Endodermal cell (in vitro differentiated cells): ENCODE results near the gene ARR3. TPM values are rescaled to one million over a fixed set of nuclear protein-coding genes. Genes with fewer than 3 reads are reported as not detected.
"Not testable (repeated sequence)": the region's sequence is repeated elsewhere in the genome, so short reads cannot be mapped to it uniquely, and the experiment has no call there.

ENCODE experiments used
- DNase-seq: peaks from one replicate; pipeline ENCODE4 v3.0.0-alpha.2; 2017
- H3K27ac ChIP-seq: 2 replicates; pipeline ENCODE4 v1.5.1; 2013; ENCODE audit warnings: mild to moderate bottlenecking, low read depth, low read length, moderate library complexity
- H3K27me3 ChIP-seq: 2 replicates; pipeline ENCODE4 v1.6.1; 2013; ENCODE audit warnings: mild to moderate bottlenecking, low read length, moderate library complexity; ENCODE audit not compliant: insufficient read depth, control insufficient read depth, poor library complexity, severe bottlenecking
- H3K36me3 ChIP-seq: 2 replicates; pipeline ENCODE4 v1.7.0; 2013; ENCODE audit warnings: mild to moderate bottlenecking, low read length, moderate library complexity; ENCODE audit not compliant: control insufficient read depth, insufficient read depth
- H3K4me1 ChIP-seq: one replicate; pipeline ENCODE4 v1.7.0; 2013; ENCODE audit warnings: low read length; ENCODE audit not compliant: control insufficient read depth, insufficient read depth
- H3K4me3 ChIP-seq: 2 replicates; pipeline ENCODE4 v1.5.1; 2013; ENCODE audit warnings: mild to moderate bottlenecking, low read length, moderate library complexity
- H3K9ac ChIP-seq: 2 replicates; pipeline ENCODE4 v1.6.1; 2013; ENCODE audit warnings: mild to moderate bottlenecking, low read length, moderate library complexity; ENCODE audit not compliant: poor library complexity, severe bottlenecking; ENCODE audit errors: extremely low read depth
- H3K9me3 ChIP-seq: 2 replicates; pipeline ENCODE4 v1.6.1; 2013; ENCODE audit warnings: mild to moderate bottlenecking, low read length, moderate library complexity; ENCODE audit not compliant: control insufficient read depth
- H3K27ac Mint-ChIP-seq: 2 replicates; pipeline ENCODE4 v1.8.0; 2020; ENCODE audit warnings: mixed read lengths
- H3K27me3 Mint-ChIP-seq: 2 replicates; pipeline ENCODE4 v1.8.0; 2021; ENCODE audit warnings: mild to moderate bottlenecking, mixed read lengths; ENCODE audit not compliant: insufficient read depth
- H3K36me3 Mint-ChIP-seq: 2 replicates; pipeline ENCODE4 v1.8.0; 2020; ENCODE audit warnings: low read depth, mixed read lengths
- H3K4me1 Mint-ChIP-seq: 2 replicates; pipeline ENCODE4 v1.8.0; 2020; ENCODE audit warnings: mixed read lengths
- H3K4me3 Mint-ChIP-seq: 2 replicates; pipeline ENCODE4 v1.8.0; 2020; ENCODE audit warnings: mild to moderate bottlenecking, moderate library complexity, mixed read lengths
- H3K9me3 Mint-ChIP-seq: 2 replicates; pipeline ENCODE4 v1.8.0; 2020; ENCODE audit warnings: mild to moderate bottlenecking, mixed read lengths
- CTCF ChIP-seq: fragments of 200-600 bp; sonication (generic); conservative IDR thresholded peaks from 2 replicates; pipeline ENCODE4 v1.5.0; 2021; ENCODE audit warnings: antibody characterized with exemption, mild to moderate bottlenecking
- WGBS, 2 experiments: methylation state at CpG; one replicate each; pipeline versions ENCODE4 v1.1.5 to v1.1.7; 2013; ENCODE audit warnings: missing lambda C conversion rate in 2 of 2, mixed read lengths in 1 of 2; ENCODE audit not compliant: insufficient coverage in 1 of 2, insufficient read length in 1 of 2; 5-methylcytosine and 5-hydroxymethylcytosine counted together
- total RNA-seq, 2 donors: library from RNA; stranded (reverse); fragmentation: NEBNext Ultra II Directional in 1 of 2; extraction: Animal tissue kit (Norgen Biotek cat#: 25700) in 1 of 2; gene quantifications; 2 replicates in 1 of 2; 3 replicates in 1 of 2; pipeline ENCODE4 v1.2.1, GENCODE V29; 2021

Gene ARR3
- total RNA-seq, 2 donors from 2014 or later, result not detected

- no peak overlapping the region for H3K4me3 ChIP-seq
- no peak overlapping the region for H3K9ac ChIP-seq
- H3K36me3 Mint-ChIP-seq, result peaks cover 26% of the 10 kb centered on the region
- no peak overlapping the region for H3K27ac ChIP-seq
- H3K4me3 Mint-ChIP-seq, result no peak overlapping the region
- WGBS, 2 experiments, result 100% methylated on average over 3 of the region's 3 CpGs; no CpG with 5 or more reads in 1 of the 2 experiments
- no peaks in the 10 kb centered on the region for H3K4me1 Mint-ChIP-seq
- no peak overlapping the region for H3K27ac Mint-ChIP-seq
- no peaks in the 10 kb centered on the region for H3K27me3 Mint-ChIP-seq
- H3K27me3 ChIP-seq, result no peaks in the 10 kb centered on the region
- H3K4me1 ChIP-seq, result no peaks in the 10 kb centered on the region
- H3K9me3 Mint-ChIP-seq, result peaks cover 43% of the 10 kb centered on the region
- TF ChIP-seq CTCF, result no peak
- peaks cover 42% of the 10 kb centered on the region for H3K36me3 ChIP-seq
- DNase-seq, result no peak
- no peaks in the 10 kb centered on the region for H3K9me3 ChIP-seq
Observed at GRCh38 chrX:70301716-70302115, 33.6 kb downstream of the ARR3 start.

DNA sequence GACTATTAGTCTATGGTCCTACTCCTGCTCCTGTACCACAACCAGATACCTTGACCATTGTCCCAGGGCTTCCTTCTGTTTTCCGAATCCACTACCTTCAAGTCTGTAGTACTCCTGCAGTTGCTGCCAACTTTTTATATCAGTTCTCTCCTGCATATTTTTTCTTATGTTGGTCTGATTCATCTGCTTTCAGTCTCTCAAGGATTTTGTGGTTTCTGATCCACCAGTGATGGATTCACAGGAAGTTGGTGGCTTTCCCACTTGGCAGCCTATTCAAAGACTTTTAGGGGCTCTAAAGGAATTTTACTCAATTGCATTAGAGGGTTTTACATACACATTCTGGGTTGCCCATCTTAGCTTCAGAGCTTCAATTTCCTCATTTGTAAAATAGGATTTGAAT is 45.4 kb downstream of the ARR3 start:
- Histone ChIP-seq H3K36me3 (peaks cover 16% of the 10 kb centered on the region), H3K27ac (no peak overlapping the region), H3K27me3 (no peaks in the 10 kb centered on the region), H3K9ac (no peak overlapping the region), H3K9me3 (no peaks in the 10 kb centered on the region), H3K4me3 (no peak overlapping the region), H3K4me1 (no peaks in the 10 kb centered on the region)
- Mint-ChIP-seq H3K9me3 (peaks cover 34% of the 10 kb centered on the region), H3K36me3 (peaks cover 20% of the 10 kb centered on the region), H3K27me3 (no peaks in the 10 kb centered on the region), H3K27ac (no peak overlapping the region), H3K4me3 (no peak overlapping the region), H3K4me1 (no peaks in the 10 kb centered on the region)
- DNase-seq, result no peak
- TF ChIP-seq CTCF, result no peak
- WGBS, 2 experiments, result 100% methylated on average over 1 of the region's 1 CpG; no CpG with 5 or more reads in 1 of the 2 experiments

GRCh38 chrX:70322784-70323183 is 54.6 kb downstream of the ARR3 start:
- Histone ChIP-seq H3K36me3 (no peaks in the 10 kb centered on the region), H3K9me3 (no peaks in the 10 kb centered on the region), H3K4me3 (no peak overlapping the region), H3K27me3 (no peaks in the 10 kb centered on the region), H3K4me1 (no peaks in the 10 kb centered on the region), H3K27ac (no peak overlapping the region), H3K9ac (no peak overlapping the region)
- Mint-ChIP-seq H3K9me3 (peaks cover 28% of the 10 kb centered on the region), H3K27me3 (no peaks in the 10 kb centered on the region), H3K4me1 (no peaks in the 10 kb centered on the region), H3K4me3 (no peak overlapping the region), H3K36me3 (peaks cover 2% of the 10 kb centered on the region), H3K27ac (no peak overlapping the region)
- no peak for TF ChIP-seq CTCF
- 96 to 100% methylated on average over 4 of the region's 4 CpGs for WGBS, 2 experiments
- DNase-seq, result peak; percentile 34

GRCh38 chrX:70323628-70324027 is 55.5 kb downstream of the ARR3 start:
- WGBS, 2 experiments, result 98 to 100% methylated on average over 1 to 6 of the region's 6 CpGs
- not testable (repeated sequence) for H3K4me3 Mint-ChIP-seq, DNase-seq

More at GRCh38 chrX:70323628-70324027, 55.5 kb downstream of the ARR3 start:
- H3K4me1 Mint-ChIP-seq, H3K4me1 ChIP-seq, H3K27ac Mint-ChIP-seq, H3K4me3 ChIP-seq, H3K36me3 Mint-ChIP-seq, H3K9me3 ChIP-seq, H3K36me3 ChIP-seq, H3K27ac ChIP-seq, H3K27me3 Mint-ChIP-seq, H3K27me3 ChIP-seq, H3K9ac ChIP-seq: not testable (repeated sequence)
- peaks cover 29% of the 10 kb centered on the region for H3K9me3 Mint-ChIP-seq
